Activated CD8-positive, alpha-beta memory T cell treated with anti-CD3 and anti-CD28 coated beads, Interleukin-2, amount 10 ng/mL, durations not matched to agents 7 days and 5 days (primary cell): ENCODE measurements around the gene ZNF777. TPM values are rescaled to one million over a fixed set of nuclear protein-coding genes. Genes with fewer than 3 reads are reported as not detected.
"Not testable (repeated sequence)": the region's sequence is repeated elsewhere in the genome, so short reads cannot be mapped to it uniquely, and the experiment has no call there.

ENCODE experiments used
- ATAC-seq: fragments of 150-1000 bp; cut with Tn5 transposase; one replicate; pipeline ENCODE4 v1.10.0; 2021; ENCODE audit warnings: moderate library complexity
- CTCF ChIA-PET: fragments of 350-600 bp; sonication (Branson Sonifier 250); formaldehyde crosslinking; loops from one replicate; lab custom pipeline; 2021; ENCODE audit warnings: antibody characterized with exemption; lab: Charles Lee
- DNase-seq: peaks from one replicate; pipeline ENCODE4 v3.0.0-alpha.2; 2020
- H3K27ac Mint-ChIP-seq: one replicate; pipeline ENCODE4 v1.8.0; 2021; ENCODE audit warnings: mild to moderate bottlenecking, mixed read lengths
- H3K27me3 Mint-ChIP-seq: one replicate; pipeline ENCODE4 v1.8.0; 2021; ENCODE audit warnings: mixed read lengths
- H3K36me3 Mint-ChIP-seq: one replicate; pipeline ENCODE4 v1.8.0; 2021; ENCODE audit warnings: mild to moderate bottlenecking, mixed read lengths
- H3K4me1 Mint-ChIP-seq: one replicate; pipeline ENCODE4 v1.8.0; 2021; ENCODE audit warnings: mixed read lengths
- H3K4me3 Mint-ChIP-seq: one replicate; pipeline ENCODE4 v1.8.0; 2021; ENCODE audit warnings: mild to moderate bottlenecking, moderate library complexity, mixed read lengths
- H3K9me3 Mint-ChIP-seq: one replicate; pipeline ENCODE4 v1.8.0; 2022; ENCODE audit warnings: low read depth, mixed read lengths
- total RNA-seq, 2 experiments: library from RNA; stranded (reverse); gene quantifications; one replicate each; pipeline ENCODE4 v1.2.3, GENCODE V29; 2021

The ZNF777 gene
- total RNA-seq, 2 experiments from 2014 or later, result 12.1 to 15.2 TPM

GRCh38 chr7:149456506-149457421 is 4.1 kb downstream of the ZNF777 start:
- Mint-ChIP-seq H3K4me1 (peaks cover 20% of the 10 kb centered on the region), H3K27ac (no peak overlapping the region), H3K9me3 (no peaks in the 10 kb centered on the region), H3K36me3 (peaks cover 6% of the 10 kb centered on the region), H3K4me3 (no peak overlapping the region), H3K27me3 (peaks cover 2% of the 10 kb centered on the region)
- CTCF ChIA-PET, result interaction anchor here (0.9 kb wide), 1 partner anchor 34 kb away, joined by 3 read pairs; no protein-coding TSS in a partner anchor
- ATAC-seq (no peak), DNase-seq (no peak)

- no peaks in the 10 kb centered on the region for H3K9me3 Mint-ChIP-seq
- CTCF ChIA-PET, result no interaction called here
- DNase-seq, result peak; percentile 25
Measured at GRCh38 chr7:149455175-149455950, 5.5 kb downstream of the ZNF777 start.

GRCh38 chr7:149454750-149455149 is 6.1 kb downstream of the ZNF777 start:
- Mint-ChIP-seq H3K27ac (no peak overlapping the region), H3K4me3 (no peak overlapping the region), H3K9me3 (no peaks in the 10 kb centered on the region), H3K4me1 (peaks cover 14% of the 10 kb centered on the region), H3K36me3 (peaks cover 16% of the 10 kb centered on the region), H3K27me3 (no peaks in the 10 kb centered on the region)
- ATAC-seq (no peak), DNase-seq (no peak)
- CTCF ChIA-PET, result no interaction called here

More at GRCh38 chr7:149455175-149455950, 5.5 kb downstream of the ZNF777 start:
- peaks cover 14% of the 10 kb centered on the region for H3K36me3 Mint-ChIP-seq
- no peak overlapping the region for H3K27ac Mint-ChIP-seq
- no peak for ATAC-seq
- no peak overlapping the region for H3K4me3 Mint-ChIP-seq
- peaks cover 14% of the 10 kb centered on the region for H3K4me1 Mint-ChIP-seq
- H3K27me3 Mint-ChIP-seq, result no peaks in the 10 kb centered on the region

GRCh38 chr7:149454006-149454405 is 6.9 kb downstream of the ZNF777 start:
- DNase-seq, result no peak
- Mint-ChIP-seq H3K4me1 (peaks cover 13% of the 10 kb centered on the region), H3K27ac (no peak overlapping the region), H3K36me3 (peaks cover 16% of the 10 kb centered on the region), H3K4me3 (no peak overlapping the region), H3K27me3 (no peaks in the 10 kb centered on the region), H3K9me3 (no peaks in the 10 kb centered on the region)
- CTCF ChIA-PET, result no interaction called here
- no peak for ATAC-seq

GRCh38 chr7:149450821-149451220 is 10.0 kb downstream of the ZNF777 start:
- CTCF ChIA-PET, result interaction anchor here (1.4 to 1.7 kb wide), 2 partner anchors 9 to 27 kb away, joined by 4 to 5 read pairs; no protein-coding TSS in a partner anchor

GRCh38 chr7:149449897-149450296 is 11.0 kb downstream of the ZNF777 start:
- Mint-ChIP-seq H3K4me1 (peaks cover 3% of the 10 kb centered on the region), H3K27me3 (no peaks in the 10 kb centered on the region), H3K27ac (no peak overlapping the region), H3K36me3 (peaks cover 24% of the 10 kb centered on the region), H3K4me3 (no peak overlapping the region), H3K9me3 (no peaks in the 10 kb centered on the region)
- DNase-seq (peak; percentile 35), ATAC-seq (no peak)
- CTCF ChIA-PET, result no interaction called here

More at GRCh38 chr7:149450821-149451220, 10.0 kb downstream of the ZNF777 start:
- H3K4me1 Mint-ChIP-seq, result peaks cover 3% of the 10 kb centered on the region
- ATAC-seq (no peak), DNase-seq (peak; percentile 31)
- no peaks in the 10 kb centered on the region for H3K9me3 Mint-ChIP-seq
- H3K4me3 Mint-ChIP-seq, result no peak overlapping the region
- H3K27me3 Mint-ChIP-seq, result no peaks in the 10 kb centered on the region
- peaks cover 22% of the 10 kb centered on the region for H3K36me3 Mint-ChIP-seq
- H3K27ac Mint-ChIP-seq, result no peak overlapping the region

- ATAC-seq (no peak), DNase-seq (no peak)
- Mint-ChIP-seq H3K27me3 (no peaks in the 10 kb centered on the region), H3K4me3 (no peak overlapping the region), H3K9me3 (no peaks in the 10 kb centered on the region), H3K36me3 (peaks cover 25% of the 10 kb centered on the region), H3K27ac (no peak overlapping the region), H3K4me1 (peaks cover 3% of the 10 kb centered on the region)
- CTCF ChIA-PET, result no interaction called here
Measured at GRCh38 chr7:149448961-149449360, 11.9 kb downstream of the ZNF777 start.

GRCh38 chr7:149446026-149446425 is 14.8 kb downstream of the ZNF777 start:
- peaks cover 25% of the 10 kb centered on the region for H3K36me3 Mint-ChIP-seq
- CTCF ChIA-PET, ATAC-seq, H3K27me3 Mint-ChIP-seq, H3K4me3 Mint-ChIP-seq, H3K27ac Mint-ChIP-seq, DNase-seq, H3K9me3 Mint-ChIP-seq, H3K4me1 Mint-ChIP-seq: not testable (repeated sequence)

GRCh38 chr7:149444287-149444686 is 16.6 kb downstream of the ZNF777 start:
- no peak for DNase-seq
- ATAC-seq, result no peak
- Mint-ChIP-seq H3K36me3 (peaks cover 20% of the 10 kb centered on the region), H3K4me3 (no peak overlapping the region), H3K9me3 (no peaks in the 10 kb centered on the region), H3K4me1 (peaks cover 15% of the 10 kb centered on the region), H3K27ac (no peak overlapping the region), H3K27me3 (no peaks in the 10 kb centered on the region)
- CTCF ChIA-PET, result interaction anchor here (0.6 kb wide), 1 partner anchor 15 kb away, joined by 3 read pairs; no protein-coding TSS in a partner anchor

- DNase-seq, result no peak
- Mint-ChIP-seq H3K36me3 (peaks cover 23% of the 10 kb centered on the region), H3K4me1 (peaks cover 20% of the 10 kb centered on the region), H3K4me3 (no peak overlapping the region), H3K27ac (no peak overlapping the region), H3K9me3 (no peaks in the 10 kb centered on the region), H3K27me3 (no peaks in the 10 kb centered on the region)
- ATAC-seq, result no peak
- CTCF ChIA-PET, result no interaction called here
Measured at GRCh38 chr7:149443523-149443922, 17.3 kb downstream of the ZNF777 start.

GRCh38 chr7:149442924-149443323 is 17.9 kb downstream of the ZNF777 start:
- H3K27me3 Mint-ChIP-seq, result no peaks in the 10 kb centered on the region
- CTCF ChIA-PET, result no interaction called here
- H3K27ac Mint-ChIP-seq, result no peak overlapping the region
- DNase-seq, result no peak
- H3K36me3 Mint-ChIP-seq, result peaks cover 23% of the 10 kb centered on the region
- ATAC-seq, result no peak
- peaks cover 20% of the 10 kb centered on the region for H3K4me1 Mint-ChIP-seq
- H3K9me3 Mint-ChIP-seq, result no peaks in the 10 kb centered on the region
- no peak overlapping the region for H3K4me3 Mint-ChIP-seq

GRCh38 chr7:149440222-149440621 is 20.6 kb downstream of the ZNF777 start:
- peaks cover 20% of the 10 kb centered on the region for H3K4me1 Mint-ChIP-seq
- ATAC-seq, result peak; percentile 85
- peak overlapping the region; percentile 65 for H3K27ac Mint-ChIP-seq
- peak; percentile 62 for DNase-seq
- CTCF ChIA-PET, result interaction anchor here (0.7 to 2.7 kb wide), 6 partner anchors 11 to 184 kb away, joined by 3 to 8 read pairs (median 5); partner anchors contain the start of gene ZNF777
- peaks cover 24% of the 10 kb centered on the region for H3K36me3 Mint-ChIP-seq
- no peaks in the 10 kb centered on the region for H3K9me3 Mint-ChIP-seq
- no peaks in the 10 kb centered on the region for H3K27me3 Mint-ChIP-seq
- no peak overlapping the region for H3K4me3 Mint-ChIP-seq

- no peaks in the 10 kb centered on the region for H3K9me3 Mint-ChIP-seq
- peaks cover 39% of the 10 kb centered on the region for H3K36me3 Mint-ChIP-seq
- no peak overlapping the region for H3K4me3 Mint-ChIP-seq
- no peak overlapping the region for H3K27ac Mint-ChIP-seq
- peaks cover 20% of the 10 kb centered on the region for H3K4me1 Mint-ChIP-seq
- CTCF ChIA-PET, result interaction anchor here (0.8 kb wide), 1 partner anchor 9 kb away, joined by 3 read pairs; no protein-coding TSS in a partner anchor
- no peaks in the 10 kb centered on the region for H3K27me3 Mint-ChIP-seq
- no peak for ATAC-seq
- DNase-seq, result no peak
Measured at GRCh38 chr7:149436358-149436757, 24.5 kb downstream of the ZNF777 start.
